A549 treated with RU486 at 1 μM for 4 hours (cell line): Measurements from ENCODE around the gene CRLF1. TPM values are rescaled to one million over a fixed set of nuclear protein-coding genes. Genes with fewer than 3 reads are reported as not detected.

Source experiments
- total RNA-seq: library from RNA; stranded (reverse); fragments of 200-300 nt; extraction: Qiagen RNA extraction; gene quantifications from 5 replicates; pipeline ENCODE4 v1.2.3, GENCODE V29; 2022; ENCODE audit warnings: low read depth

The CRLF1 gene
- 1.1 to 4.2 TPM (median 3.3 TPM) in 5 replicates for total RNA-seq

GRCh38 chr19:18606281-18607225, at the start of gene CRLF1:
Gene CRLF1 (minus strand): TSS chr19:18606799. CDS start chr19:18606656, 143 bp downstream.

GRCh38 chr19:18636969-18637629, 30.5 kb upstream of the CRLF1 start, which contains the start of gene KLHL26:
Gene KLHL26 (plus strand): TSS chr19:18637028. CDS start chr19:18637055, 27 bp downstream.

GRCh38 chr19:18612772-18613588, 6.4 kb upstream of the CRLF1 start, which contains the start of gene TMEM59L:
Gene TMEM59L (plus strand): TSS chr19:18612870. CDS start chr19:18612959, 89 bp downstream.

GRCh38 chr19:18588611-18589379, 17.8 kb downstream of the CRLF1 start, which contains the start of gene REX1BD:
Gene REX1BD (plus strand): TSS chr19:18588798. CDS start chr19:18588802, 4 bp downstream.

GRCh38 chr19:18571564-18572344, 34.8 kb downstream of the CRLF1 start, which contains the start of gene UBA52:
Gene UBA52 (plus strand): TSS chr19:18571857. CDS start chr19:18573301, 1,444 bp downstream.

GRCh38 chr19:18557411-18558201, 49.0 kb downstream of the CRLF1 start, which contains the start of gene KXD1:
Gene KXD1 (plus strand): TSS chr19:18557870. CDS start chr19:18562057, 4,187 bp downstream.

Other genes starting within 250 kb of the CRLF1 start
- gene GDF15, start 220.6 kb downstream of the CRLF1 start, total RNA-seq, result 30.3 to 66.7 TPM (median 56.0 TPM) in 5 replicates
- gene LRRC25, start 209.2 kb downstream of the CRLF1 start, total RNA-seq, result not detected in 5 replicates
- gene SSBP4, start 187.4 kb downstream of the CRLF1 start, total RNA-seq, result 34.1 to 57.9 TPM (median 51.4 TPM) in 5 replicates
- 27.1 to 47.3 TPM (median 45.2 TPM) in 5 replicates for gene ISYNA1, start 168.7 kb downstream of the CRLF1 start, total RNA-seq
- gene ELL, start 84.7 kb downstream of the CRLF1 start, total RNA-seq, result 3.9 to 6.1 TPM (median 5.6 TPM) in 5 replicates
- gene FKBP8, start 63.2 kb downstream of the CRLF1 start, total RNA-seq, result 116 to 161 TPM (median 147 TPM) in 5 replicates
- gene KXD1, start 48.9 kb downstream of the CRLF1 start, total RNA-seq, result 81.6 to 108 TPM (median 102 TPM) in 5 replicates
- gene UBA52, start 34.9 kb downstream of the CRLF1 start, total RNA-seq, result 1,017 to 1,354 TPM (median 1,138 TPM) in 5 replicates
- gene REX1BD, start 18.0 kb downstream of the CRLF1 start, total RNA-seq, result 43.0 to 66.6 TPM (median 58.2 TPM) in 5 replicates
- 3.8 to 6.7 TPM (median 5.8 TPM) in 5 replicates for gene TMEM59L, start 6.1 kb upstream of the CRLF1 start, total RNA-seq
- gene KLHL26, start 30.2 kb upstream of the CRLF1 start, total RNA-seq, result 2.4 to 4.7 TPM (median 2.9 TPM) in 5 replicates
- 3.2 to 5.4 TPM (median 4.1 TPM) in 5 replicates for gene CRTC1, start 76.9 kb upstream of the CRLF1 start, total RNA-seq
- gene COMP, start 184.5 kb upstream of the CRLF1 start, total RNA-seq, result 0.08 to 0.10 TPM in 2 of 5 replicates, not detected in the others
- gene UPF1, start 225.2 kb upstream of the CRLF1 start, total RNA-seq, result 33.1 to 43.0 TPM (median 41.9 TPM) in 5 replicates